Upper lobe of right lung (tissue), 1 donor: ENCODE measurements around the gene BTN2A1. TPM values are rescaled to one million over a fixed set of nuclear protein-coding genes. Genes with fewer than 3 reads are reported as not detected.
"Not testable (repeated sequence)": the region's sequence is repeated elsewhere in the genome, so short reads cannot be mapped to it uniquely, and the experiment has no call there.

Experiments used
- ATAC-seq: fragments of 200-7000 bp; cut with Tn5 transposase; one replicate; pipeline ENCODE4 v1.9.1; 2020; ENCODE audit warnings: mild to moderate bottlenecking, moderate library complexity
- DNase-seq: peaks from one replicate; pipeline ENCODE4 v3.0.0-alpha.2; 2020
- H3K27ac ChIP-seq: fragments of 200-600 bp; one replicate; pipeline ENCODE4 v1.8.0; 2022
- H3K27me3 ChIP-seq: fragments of 200-600 bp; one replicate; pipeline ENCODE4 v1.8.0; 2022; ENCODE audit warnings: mild to moderate bottlenecking
- H3K36me3 ChIP-seq: fragments of 200-600 bp; one replicate; pipeline ENCODE4 v1.8.0; 2022
- H3K4me1 ChIP-seq: fragments of 200-600 bp; one replicate; pipeline ENCODE4 v1.8.0; 2022
- H3K4me3 ChIP-seq: fragments of 200-600 bp; one replicate; pipeline ENCODE4 v1.8.0; 2022; ENCODE audit warnings: mild to moderate bottlenecking
- H3K9me3 ChIP-seq: fragments of 200-600 bp; one replicate; pipeline ENCODE4 v1.8.0; 2022
- intact Hi-C: fragments of 100-400 bp; cut with DNase I; formaldehyde crosslinking; loops from one replicate; pipeline ENCODE4 v1.11.0; 2022
- total RNA-seq: library from RNA; stranded (reverse); fragmentation: NEBNext Ultra II Directional; extraction: Animal tissue kit (Norgen Biotek cat#: 25700); gene quantifications from one replicate; pipeline ENCODE4 v1.2.1, GENCODE V29; 2021
- TF ChIP-seq, protein P1 (sequence below): fragments of 200-600 bp; IDR thresholded peaks from one replicate; pipeline ENCODE4 v1.8.0; 2022; ENCODE audit warnings: antibody characterized with exemption
- donor health status: DM: no; HTN: yes; CAD: no; lungs with severe emphysema.

BTN2A1 gene
- total RNA-seq, 1 donor from 2014 or later: 26.3 TPM

GRCh38 chr6:26430787-26431186, 27.0 kb upstream of the BTN2A1 start:
- peaks cover 15% of the 10 kb centered on the region for H3K36me3 ChIP-seq

DNA sequence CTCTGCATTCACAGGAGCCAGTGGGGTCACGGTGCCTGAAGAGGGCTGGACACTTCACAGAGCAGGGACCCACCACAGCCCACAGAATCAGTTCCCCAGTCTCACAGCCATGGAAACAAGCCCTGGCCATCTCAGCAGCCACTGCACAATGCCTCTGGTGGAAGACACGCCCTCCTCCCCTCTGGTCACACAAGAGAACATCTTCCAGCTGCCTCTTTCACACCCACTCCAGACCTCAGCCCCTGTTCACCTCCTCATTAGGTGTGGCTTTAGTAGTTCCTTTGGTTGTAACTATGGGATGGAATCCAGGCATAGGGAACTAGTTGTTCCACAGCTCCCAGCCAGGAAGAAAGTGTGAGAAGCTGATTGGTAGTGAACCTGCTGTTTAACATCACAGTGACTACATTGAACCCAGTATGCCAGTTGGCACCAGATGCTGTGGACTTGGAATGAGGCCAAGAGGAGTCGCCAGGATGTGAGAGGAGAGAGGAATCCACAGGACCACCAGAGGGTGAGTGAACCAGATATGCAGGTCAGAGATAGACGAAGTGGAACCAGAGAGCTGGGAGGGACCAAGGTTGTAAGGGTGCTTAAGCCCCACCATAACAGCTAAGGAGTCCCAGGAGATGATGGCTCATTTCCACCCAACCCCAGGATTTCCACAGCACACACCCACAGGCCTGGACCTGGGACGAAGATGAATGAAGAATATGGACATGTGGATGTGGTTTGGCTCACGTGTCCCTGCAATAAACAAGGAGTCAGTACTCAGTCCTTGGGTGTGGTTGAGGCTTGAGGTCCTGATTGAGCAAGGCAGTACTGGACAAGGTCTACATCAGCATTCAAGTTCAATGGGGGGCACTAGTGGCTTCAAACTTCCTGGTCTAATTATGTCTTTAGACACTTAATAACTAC, 26.2 kb upstream of the BTN2A1 start:
- intact Hi-C loops: no loop called here

More at GRCh38 chr6:26430787-26431186, 27.0 kb upstream of the BTN2A1 start:
- H3K27ac ChIP-seq: no peak overlapping the region
- H3K4me3 ChIP-seq: no peak overlapping the region
- no peak for DNase-seq
- no peaks in the 10 kb centered on the region for H3K27me3 ChIP-seq
- intact Hi-C loops: no loop called here
- no peaks in the 10 kb centered on the region for H3K4me1 ChIP-seq
- TF ChIP-seq, protein P1, sequence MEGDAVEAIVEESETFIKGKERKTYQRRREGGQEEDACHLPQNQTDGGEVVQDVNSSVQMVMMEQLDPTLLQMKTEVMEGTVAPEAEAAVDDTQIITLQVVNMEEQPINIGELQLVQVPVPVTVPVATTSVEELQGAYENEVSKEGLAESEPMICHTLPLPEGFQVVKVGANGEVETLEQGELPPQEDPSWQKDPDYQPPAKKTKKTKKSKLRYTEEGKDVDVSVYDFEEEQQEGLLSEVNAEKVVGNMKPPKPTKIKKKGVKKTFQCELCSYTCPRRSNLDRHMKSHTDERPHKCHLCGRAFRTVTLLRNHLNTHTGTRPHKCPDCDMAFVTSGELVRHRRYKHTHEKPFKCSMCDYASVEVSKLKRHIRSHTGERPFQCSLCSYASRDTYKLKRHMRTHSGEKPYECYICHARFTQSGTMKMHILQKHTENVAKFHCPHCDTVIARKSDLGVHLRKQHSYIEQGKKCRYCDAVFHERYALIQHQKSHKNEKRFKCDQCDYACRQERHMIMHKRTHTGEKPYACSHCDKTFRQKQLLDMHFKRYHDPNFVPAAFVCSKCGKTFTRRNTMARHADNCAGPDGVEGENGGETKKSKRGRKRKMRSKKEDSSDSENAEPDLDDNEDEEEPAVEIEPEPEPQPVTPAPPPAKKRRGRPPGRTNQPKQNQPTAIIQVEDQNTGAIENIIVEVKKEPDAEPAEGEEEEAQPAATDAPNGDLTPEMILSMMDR: no peak
- no peaks in the 10 kb centered on the region for H3K9me3 ChIP-seq
- ATAC-seq: no peak

DNA sequence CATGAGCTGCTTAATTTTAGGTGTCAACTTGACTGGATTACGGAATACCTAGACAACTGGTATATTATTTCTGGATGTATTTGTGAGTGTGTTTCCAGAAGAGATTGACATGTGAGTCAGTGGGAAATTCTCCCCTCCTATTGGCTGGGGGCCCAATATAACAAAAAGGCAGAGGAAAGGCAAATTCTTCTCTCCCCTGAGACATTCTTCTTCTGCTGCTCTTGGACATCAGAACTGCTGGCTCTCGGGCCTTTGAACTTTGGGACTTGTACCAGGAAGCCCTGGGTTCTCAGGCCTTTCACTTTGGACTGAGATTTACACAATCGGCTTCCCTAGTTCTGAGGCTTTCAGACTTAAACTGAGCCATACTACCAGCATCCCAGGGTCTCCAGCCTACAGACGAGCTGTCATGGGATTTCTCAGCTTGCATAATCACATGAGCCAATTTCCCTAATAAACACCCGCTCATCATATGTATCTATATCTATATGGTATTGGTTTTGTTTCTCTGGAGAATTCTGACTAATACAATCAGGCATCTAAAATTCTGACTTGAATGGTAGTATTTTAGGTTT, 25.0 kb upstream of the BTN2A1 start:
- no peak for DNase-seq
- no peaks in the 10 kb centered on the region for H3K27me3 ChIP-seq
- intact Hi-C loops: no loop called here
- H3K4me3 ChIP-seq: no peak overlapping the region
- H3K36me3 ChIP-seq: peaks cover 15% of the 10 kb centered on the region
- no peaks in the 10 kb centered on the region for H3K4me1 ChIP-seq
- no peaks in the 10 kb centered on the region for H3K9me3 ChIP-seq
- no peak overlapping the region for H3K27ac ChIP-seq
- ATAC-seq: no peak
- TF ChIP-seq, protein P1: no peak

More for the DNA sequence above, 26.2 kb upstream of the BTN2A1 start:
- TF ChIP-seq, protein P1: no peak
- Histone ChIP-seq H3K4me1 (no peaks in the 10 kb centered on the region), H3K36me3 (peaks cover 15% of the 10 kb centered on the region), H3K27me3 (no peaks in the 10 kb centered on the region), H3K4me3 (no peak overlapping the region), H3K27ac (no peak overlapping the region), H3K9me3 (no peaks in the 10 kb centered on the region)
- peak; percentile 73 for ATAC-seq
- DNase-seq: no peak

GRCh38 chr6:26433680-26434079, 24.1 kb upstream of the BTN2A1 start:
- H3K4me3 ChIP-seq, ATAC-seq, DNase-seq, H3K9me3 ChIP-seq, H3K36me3 ChIP-seq, H3K27ac ChIP-seq, H3K27me3 ChIP-seq, H3K4me1 ChIP-seq, intact Hi-C loops: not testable (repeated sequence)

- ATAC-seq (no peak), DNase-seq (no peak)
- Histone ChIP-seq H3K9me3 (no peaks in the 10 kb centered on the region), H3K4me3 (no peak overlapping the region), H3K27me3 (no peaks in the 10 kb centered on the region), H3K4me1 (peaks cover 7% of the 10 kb centered on the region), H3K27ac (no peak overlapping the region), H3K36me3 (no peaks in the 10 kb centered on the region)
- TF ChIP-seq, protein P1: no peak
- intact Hi-C loops: no loop called here
These were observed 21.7 kb upstream of the BTN2A1 start for GRCh38 chr6:26436018-26436417.

DNA sequence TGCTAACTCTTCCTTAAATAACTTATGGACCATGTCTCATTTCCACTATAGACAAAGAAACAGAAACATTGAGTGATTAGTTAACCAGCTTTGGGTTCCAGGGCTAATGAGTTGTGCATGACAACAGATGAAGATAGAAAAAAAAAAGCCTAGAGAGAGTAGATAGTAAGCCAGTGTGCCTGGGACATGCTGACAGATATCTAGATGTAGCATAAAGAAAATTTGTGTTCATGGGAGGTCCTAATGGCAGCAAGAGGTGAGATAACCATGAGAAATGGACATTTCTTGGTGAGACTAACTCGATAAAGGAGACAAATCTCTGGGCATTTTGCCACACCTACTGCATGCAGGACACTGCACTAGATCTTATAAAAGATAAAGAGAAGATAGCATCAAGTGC, 20.2 kb upstream of the BTN2A1 start:
- Histone ChIP-seq H3K9me3 (no peaks in the 10 kb centered on the region), H3K36me3 (no peaks in the 10 kb centered on the region), H3K27ac (no peak overlapping the region), H3K27me3 (no peaks in the 10 kb centered on the region), H3K4me3 (no peak overlapping the region), H3K4me1 (peaks cover 21% of the 10 kb centered on the region)
- ATAC-seq (no peak), DNase-seq (no peak)
- intact Hi-C loops: no loop called here
- TF ChIP-seq, protein P1: no peak
